GM12878 (cell line): ENCODE data around the gene HLA-F. TPM values are rescaled to one million over a fixed set of nuclear protein-coding genes. Genes with fewer than 3 reads are reported as not detected.

Source experiments
- ATAC-seq: fragments of 200-7000 bp; cut with Tn5 transposase; 3 replicates; pipeline ENCODE4 v1.9.1; 2020; ENCODE audit warnings: mild to moderate bottlenecking, moderate library complexity
- BruUV-seq: library from RNA; stranded (reverse); fragments of 400-500 nt; replicated peaks from 2 replicates; lab custom pipeline; 2021; lab: Mats Ljungman, UMichigan
- CTCF ChIA-PET: fragments of 300-600 bp; sonication (Branson Sonifier 250); formaldehyde crosslinking; extraction: SDS; loops from one replicate; lab custom pipeline; 2021; ENCODE audit warnings: inconsistent platforms; lab: Yijun Ruan, JAX
- POLR2A ChIA-PET: fragments of 350-600 bp; formaldehyde crosslinking; extraction: SDS; loops from one replicate; lab custom pipeline; 2021; ENCODE audit warnings: inconsistent platforms; lab: Charles Lee
- RAD21 ChIA-PET: fragments of 300-600 bp; sonication (Branson Sonifier 250); formaldehyde crosslinking; loops from one replicate; lab custom pipeline; 2023; ENCODE audit warnings: antibody characterized with exemption; ENCODE audit not compliant: unreplicated experiment; lab: Charles Lee
- SMC1A ChIA-PET: fragments of 300-600 bp; sonication (Branson Sonifier 250); formaldehyde crosslinking; loops from one replicate; lab custom pipeline; 2023; ENCODE audit not compliant: unreplicated experiment, uncharacterized antibody; lab: Charles Lee
- DNase-seq: peaks from one replicate; pipeline ENCODE4 v3.0.0-alpha.2; 2011; ENCODE audit warnings: low read depth, low spot score
- FAIRE-seq: peaks from 3 replicates; lab custom pipeline; 2011; peaks lifted over from hg19 to GRCh38; lab: Jason Lieb, UNC
- H2AFZ ChIP-seq: 2 replicates; pipeline ENCODE4 v1.6.0; 2011; ENCODE audit warnings: low read depth, low read length, control low read depth; ENCODE audit not compliant: control insufficient read depth
- H3K27ac ChIP-seq: 2 replicates; pipeline ENCODE4 v1.5.1; 2011; ENCODE audit warnings: control low read depth; ENCODE audit not compliant: control insufficient read depth, insufficient read depth
- H3K27me3 ChIP-seq, 2 experiments: replicated peaks in 1 of 2; 2 replicates each; pipeline versions ENCODE4 v1.6.0 to v1.6.1; 2011; ENCODE audit warnings: low read length in 1 of 2; ENCODE audit not compliant: control insufficient read depth in 2 of 2, insufficient read depth in 2 of 2
- H3K36me3 ChIP-seq, 2 experiments: 2 replicates each; pipeline ENCODE4 v1.5.1; 2011; ENCODE audit warnings: low read length in 1 of 2; ENCODE audit not compliant: control insufficient read depth in 2 of 2, insufficient read depth in 2 of 2
- H3K4me1 ChIP-seq: 2 replicates; pipeline ENCODE4 v1.6.1; 2011; ENCODE audit warnings: mild to moderate bottlenecking, low read length, moderate library complexity, mixed read lengths; ENCODE audit not compliant: control insufficient read depth, insufficient read depth
- H3K4me2 ChIP-seq: 2 replicates; pipeline ENCODE4 v1.6.0; 2011; ENCODE audit warnings: control low read depth; ENCODE audit not compliant: control insufficient read depth, insufficient read depth
- H3K4me3 ChIP-seq: fragments of 200-600 bp; sonication (generic); 2 replicates; pipeline ENCODE4 v1.5.1; 2016
- H3K79me2 ChIP-seq: 2 replicates; pipeline ENCODE4 v1.6.0; 2011; ENCODE audit warnings: low read length; ENCODE audit not compliant: control insufficient read depth, insufficient read depth
- H3K9ac ChIP-seq: 2 replicates; pipeline ENCODE4 v1.8.0; 2011; ENCODE audit warnings: low read length, control low read depth, mixed read lengths; ENCODE audit not compliant: control insufficient read depth, insufficient read depth
- H3K9me3 ChIP-seq: replicated peaks from 3 replicates; pipeline ENCODE4 v1.5.1; 2011; ENCODE audit warnings: mild to moderate bottlenecking, low read length; ENCODE audit not compliant: control insufficient read depth, insufficient read depth
- H4K20me1 ChIP-seq: 2 replicates; pipeline ENCODE4 v1.6.0; 2011; ENCODE audit not compliant: control insufficient read depth, insufficient read depth
- BHLHE40 ChIP-seq, 2 experiments: fragments of 450-650 bp in 1 of 2; IDR thresholded peaks; 2 replicates each; pipeline ENCODE4 v1.6.1; 2011 to 2017; ENCODE audit warnings: low read depth in 2 of 2, borderline replicate concordance in 1 of 2, improper control_type of control experiment in 1 of 2, low read length in 1 of 2, mild to moderate bottlenecking in 1 of 2
- CREB1 ChIP-seq: IDR thresholded peaks from 2 replicates; pipeline ENCODE4 v1.6.1; 2012; ENCODE audit warnings: low read depth, mild to moderate bottlenecking, inconsistent platforms
- MEF2A ChIP-seq: IDR thresholded peaks from 2 replicates; pipeline ENCODE4 v1.6.1; 2011; ENCODE audit warnings: low read depth, mild to moderate bottlenecking, low read length, moderate library complexity; ENCODE audit not compliant: insufficient read depth
- MYB ChIP-seq: fragments of 150-350 bp; IDR thresholded peaks from 2 replicates; pipeline ENCODE4 v1.6.1; 2014; ENCODE audit warnings: mild to moderate bottlenecking, low read depth, low read length, borderline replicate concordance
- PML ChIP-seq: IDR thresholded peaks from 2 replicates; pipeline ENCODE4 v1.6.1; 2012; ENCODE audit warnings: low read length, inconsistent platforms
- POLR2A ChIP-seq: IDR thresholded peaks from 2 replicates; pipeline ENCODE4 v1.6.1; 2011; ENCODE audit warnings: low read depth, mild to moderate bottlenecking, low read length
- POLR2AphosphoS5 ChIP-seq: IDR thresholded peaks from 2 replicates; pipeline ENCODE4 v1.6.1; 2011; ENCODE audit warnings: mild to moderate bottlenecking, low read length, inconsistent platforms
- RCOR1 ChIP-seq: conservative IDR thresholded peaks from 2 replicates; pipeline ENCODE4 v1.6.1; 2012; ENCODE audit warnings: low read depth, low read length, improper control_type of control experiment
- WGBS: methylation state at CpG from one replicate; pipeline ENCODE4 v1.1.6; 2016; ENCODE audit warnings: low lambda C conversion rate; ENCODE audit not compliant: insufficient replicate concordance, insufficient coverage; ENCODE audit errors: missing lambda C conversion rate; 5-methylcytosine and 5-hydroxymethylcytosine counted together
- in situ Hi-C: fragments of 300-500 bp; cut with MboI; formaldehyde crosslinking; loops from 9 replicates; pipeline ENCODE4 v1.14.3; 2018; ENCODE audit warnings: mixed read lengths
- intact Hi-C: fragments of 100-400 bp; cut with micrococcal nuclease; formaldehyde crosslinking; loops from one replicate; pipeline ENCODE4 v1.14.2; 2022; ENCODE audit not compliant: unreplicated experiment
- polyA plus RNA-seq, 11 experiments: library from polyadenylated mRNA; depleted of rRNA in 4 of 11; unstranded in 6 of 11; stranded (reverse) in 5 of 11; fragments of >200 nt; fragmentation: Nextera tagmentation in 4 of 11; fragmentation: Illumina TruSeq in 1 of 11; extraction: Ambion mirVana in 4 of 11; extraction: Trizol in 1 of 11; gene quantifications; 1 replicate in 1 of 11; 2 replicates in 10 of 11; pipeline versions ENCODE4 v1.2.1 to v1.2.3, GENCODE V29; 2011 to 2016; ENCODE audit warnings: inconsistent platforms in 2 of 11, missing spikeins in 2 of 11, low read depth in 1 of 11
- total RNA-seq, 4 experiments: library from RNA; depleted of rRNA in 3 of 4; stranded (reverse); fragments of >200 nt in 3 of 4; fragmentation: Illumina TruSeq in 1 of 4; extraction: Trizol in 1 of 4; gene quantifications; 2 replicates each; pipeline versions ENCODE4 v1.2.1 to v1.2.3, GENCODE V29; 2013 to 2021
- TF ChIP-seq, protein P1 (sequence below): IDR thresholded peaks from 2 replicates; pipeline ENCODE4 v1.6.1; 2011; ENCODE audit warnings: borderline replicate concordance, low read depth, mild to moderate bottlenecking, moderate library complexity, low read length; ENCODE audit not compliant: insufficient read depth, poor library complexity, severe bottlenecking
- TF ChIP-seq, protein P2 (sequence below): fragments of 450-650 bp; IDR thresholded peaks from 2 replicates; pipeline ENCODE4 v1.6.1; 2016; ENCODE audit warnings: mild to moderate bottlenecking, moderate library complexity, borderline replicate concordance

HLA-F gene
- total and polyA plus RNA-seq, 10 of the 15 experiments (the other 5 are each of a cell fraction or from before 2014, with no cell fraction given), result 30.1 to 342 (median 145) TPM

DNA sequence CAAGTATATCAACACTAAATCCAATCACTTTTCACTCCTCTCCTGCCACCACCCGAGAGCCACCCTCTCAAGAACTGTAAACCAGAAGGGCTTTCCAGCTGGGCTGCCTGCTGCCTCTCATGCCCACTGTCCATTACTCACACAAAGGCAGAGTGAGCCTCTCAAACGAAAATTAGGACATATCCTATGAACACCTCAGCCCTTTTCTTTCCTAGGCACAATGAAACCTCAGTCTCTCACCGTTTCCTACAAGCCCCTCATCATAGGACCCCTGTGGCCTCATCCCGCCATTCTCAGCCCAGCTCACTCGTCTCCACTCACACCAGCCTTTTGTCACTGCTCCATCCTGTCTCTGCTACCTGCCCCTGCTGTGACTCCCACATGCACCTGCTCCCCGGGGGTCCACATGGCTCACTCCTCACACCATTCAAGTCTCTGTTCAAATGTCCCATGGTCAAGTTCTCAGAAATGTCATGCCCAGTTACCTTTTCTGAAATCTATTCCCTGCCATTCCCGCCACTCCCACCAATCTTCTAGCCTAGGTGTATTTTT is 7.4 kb downstream of the HLA-F start:
- in situ Hi-C loops, result no loop called here
- Histone ChIP-seq H3K4me2 (no peak overlapping the region), H3K4me1 (peaks cover 3% of the 10 kb centered on the region), H4K20me1 (peaks cover 5% of the 10 kb centered on the region), H2AFZ (no peak overlapping the region), H3K36me3 (peaks cover 7 to 22% of the 10 kb centered on the region in 2 experiments), H3K27ac (no peak overlapping the region), H3K27me3 (no peaks in the 10 kb centered on the region), H3K4me3 (no peak overlapping the region), H3K9ac (no peak overlapping the region), H3K9me3 (no peaks in the 10 kb centered on the region), H3K79me2 (peaks cover 9% of the 10 kb centered on the region)
- WGBS, result 57% methylated on average over 7 of the region's 7 CpGs
- DNase-seq, result no peak
- BruUV-seq, result no TSS peak
- intact Hi-C loops, result no loop called here
- ChIA-PET SMC1A (no interaction called here), CTCF (no interaction called here), POLR2A (no interaction called here), RAD21 (no interaction called here)
- no peak for FAIRE-seq
- TF ChIP-seq, protein P1, sequence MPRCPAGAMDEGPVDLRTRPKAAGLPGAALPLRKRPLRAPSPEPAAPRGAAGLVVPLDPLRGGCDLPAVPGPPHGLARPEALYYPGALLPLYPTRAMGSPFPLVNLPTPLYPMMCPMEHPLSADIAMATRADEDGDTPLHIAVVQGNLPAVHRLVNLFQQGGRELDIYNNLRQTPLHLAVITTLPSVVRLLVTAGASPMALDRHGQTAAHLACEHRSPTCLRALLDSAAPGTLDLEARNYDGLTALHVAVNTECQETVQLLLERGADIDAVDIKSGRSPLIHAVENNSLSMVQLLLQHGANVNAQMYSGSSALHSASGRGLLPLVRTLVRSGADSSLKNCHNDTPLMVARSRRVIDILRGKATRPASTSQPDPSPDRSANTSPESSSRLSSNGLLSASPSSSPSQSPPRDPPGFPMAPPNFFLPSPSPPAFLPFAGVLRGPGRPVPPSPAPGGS, result peak; percentile 5
- TF ChIP-seq POLR2A (peak; percentile 62), PML (no peak), MYB (no peak), RCOR1 (no peak), CREB1 (no peak), MEF2A (no peak), BHLHE40 (IDR thresholded peaks at IDR 0.05; ENCODE audit: borderline replicate concordance in 1 of 2, low read depth in 2 of 2, low read length in 1 of 2) (no peak), POLR2AphosphoS5 (peak; percentile 51; the same call in 1 of the 2 replicates)
- TF ChIP-seq, protein P2, sequence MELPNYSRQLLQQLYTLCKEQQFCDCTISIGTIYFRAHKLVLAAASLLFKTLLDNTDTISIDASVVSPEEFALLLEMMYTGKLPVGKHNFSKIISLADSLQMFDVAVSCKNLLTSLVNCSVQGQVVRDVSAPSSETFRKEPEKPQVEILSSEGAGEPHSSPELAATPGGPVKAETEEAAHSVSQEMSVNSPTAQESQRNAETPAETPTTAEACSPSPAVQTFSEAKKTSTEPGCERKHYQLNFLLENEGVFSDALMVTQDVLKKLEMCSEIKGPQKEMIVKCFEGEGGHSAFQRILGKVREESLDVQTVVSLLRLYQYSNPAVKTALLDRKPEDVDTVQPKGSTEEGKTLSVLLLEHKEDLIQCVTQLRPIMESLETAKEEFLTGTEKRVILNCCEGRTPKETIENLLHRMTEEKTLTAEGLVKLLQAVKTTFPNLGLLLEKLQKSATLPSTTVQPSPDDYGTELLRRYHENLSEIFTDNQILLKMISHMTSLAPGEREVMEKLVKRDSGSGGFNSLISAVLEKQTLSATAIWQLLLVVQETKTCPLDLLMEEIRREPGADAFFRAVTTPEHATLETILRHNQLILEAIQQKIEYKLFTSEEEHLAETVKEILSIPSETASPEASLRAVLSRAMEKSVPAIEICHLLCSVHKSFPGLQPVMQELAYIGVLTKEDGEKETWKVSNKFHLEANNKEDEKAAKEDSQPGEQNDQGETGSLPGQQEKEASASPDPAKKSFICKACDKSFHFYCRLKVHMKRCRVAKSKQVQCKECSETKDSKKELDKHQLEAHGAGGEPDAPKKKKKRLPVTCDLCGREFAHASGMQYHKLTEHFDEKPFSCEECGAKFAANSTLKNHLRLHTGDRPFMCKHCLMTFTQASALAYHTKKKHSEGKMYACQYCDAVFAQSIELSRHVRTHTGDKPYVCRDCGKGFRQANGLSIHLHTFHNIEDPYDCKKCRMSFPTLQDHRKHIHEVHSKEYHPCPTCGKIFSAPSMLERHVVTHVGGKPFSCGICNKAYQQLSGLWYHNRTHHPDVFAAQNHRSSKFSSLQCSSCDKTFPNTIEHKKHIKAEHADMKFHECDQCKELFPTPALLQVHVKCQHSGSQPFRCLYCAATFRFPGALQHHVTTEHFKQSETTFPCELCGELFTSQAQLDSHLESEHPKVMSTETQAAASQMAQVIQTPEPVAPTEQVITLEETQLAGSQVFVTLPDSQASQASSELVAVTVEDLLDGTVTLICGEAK, result no peak
- peak; percentile 6; the same call in 1 of the 3 replicates for ATAC-seq
